ENCODE data around the gene CASP5. TPM values are rescaled to one million over a fixed set of nuclear protein-coding genes. Genes with fewer than 3 reads are reported as not detected.

CASP5 gene
- total RNA-seq, 4 donors from 2014 or later = not detected

DNA sequence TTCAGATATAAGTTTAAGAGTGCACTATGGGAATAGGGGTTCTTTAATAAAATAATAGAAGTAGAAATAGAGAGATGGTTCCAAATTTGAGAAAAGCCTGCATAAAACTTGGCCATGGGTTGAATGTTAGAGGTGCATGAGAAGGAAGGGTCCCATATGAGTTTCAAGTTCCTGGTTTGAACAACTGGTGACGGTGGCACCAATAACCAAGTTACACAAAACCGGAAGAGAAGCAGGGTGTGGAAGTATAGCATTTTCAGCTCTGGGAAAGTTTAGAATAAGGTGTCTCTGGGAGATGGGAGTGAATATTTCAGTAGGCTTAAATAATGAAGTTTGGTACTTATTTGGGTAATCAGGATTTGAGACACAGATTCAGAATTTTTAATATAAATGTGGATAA lies 9.5 kb upstream of the CASP5 start:
- Histone ChIP-seq H3K27ac (no peak overlapping the region), H3K9me3 (no peaks in the 10 kb centered on the region), H3K4me3 (replicated peaks in 1 of 3) (no peak overlapping the region), H3K4me1 (no peaks in the 10 kb centered on the region), H3K36me3 (peaks cover 0 to 3% of the 10 kb centered on the region in 2 donors), H3K27me3 (no peaks in the 10 kb centered on the region)
- no peak for TF ChIP-seq POLR2A (IDR thresholded peaks at IDR 0.05)
- TF ChIP-seq, protein P1, sequence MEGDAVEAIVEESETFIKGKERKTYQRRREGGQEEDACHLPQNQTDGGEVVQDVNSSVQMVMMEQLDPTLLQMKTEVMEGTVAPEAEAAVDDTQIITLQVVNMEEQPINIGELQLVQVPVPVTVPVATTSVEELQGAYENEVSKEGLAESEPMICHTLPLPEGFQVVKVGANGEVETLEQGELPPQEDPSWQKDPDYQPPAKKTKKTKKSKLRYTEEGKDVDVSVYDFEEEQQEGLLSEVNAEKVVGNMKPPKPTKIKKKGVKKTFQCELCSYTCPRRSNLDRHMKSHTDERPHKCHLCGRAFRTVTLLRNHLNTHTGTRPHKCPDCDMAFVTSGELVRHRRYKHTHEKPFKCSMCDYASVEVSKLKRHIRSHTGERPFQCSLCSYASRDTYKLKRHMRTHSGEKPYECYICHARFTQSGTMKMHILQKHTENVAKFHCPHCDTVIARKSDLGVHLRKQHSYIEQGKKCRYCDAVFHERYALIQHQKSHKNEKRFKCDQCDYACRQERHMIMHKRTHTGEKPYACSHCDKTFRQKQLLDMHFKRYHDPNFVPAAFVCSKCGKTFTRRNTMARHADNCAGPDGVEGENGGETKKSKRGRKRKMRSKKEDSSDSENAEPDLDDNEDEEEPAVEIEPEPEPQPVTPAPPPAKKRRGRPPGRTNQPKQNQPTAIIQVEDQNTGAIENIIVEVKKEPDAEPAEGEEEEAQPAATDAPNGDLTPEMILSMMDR (IDR thresholded peaks at IDR 0.05) = no peak
- intact Hi-C loops (cut with DNase I) = no loop called here
- WGBS, 2 donors = 90 to 95% methylated on average over 2 of the region's 2 CpGs
- DNase-seq = no peak

DNA sequence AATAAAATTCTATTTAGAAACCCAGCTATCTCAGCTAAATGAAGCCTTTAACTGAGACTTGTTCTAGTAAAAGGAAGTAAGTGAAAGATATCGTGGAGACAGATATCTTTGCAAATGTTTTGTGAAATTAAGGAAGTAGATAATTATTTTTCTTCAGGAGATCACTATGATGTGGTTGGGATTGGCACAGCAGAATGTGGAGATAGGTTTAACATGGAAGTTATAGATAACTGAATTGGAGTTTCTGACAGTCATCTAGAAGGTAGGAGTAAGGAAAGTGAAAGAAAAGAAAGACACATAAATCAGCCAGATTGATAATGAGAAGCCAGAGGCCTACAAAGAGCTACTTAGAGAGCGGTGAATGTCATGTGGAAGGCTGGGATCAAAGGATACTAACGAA lies 4.7 kb upstream of the CASP5 start:
- Histone ChIP-seq H3K9me3 (no peaks in the 10 kb centered on the region), H3K4me1 (no peaks in the 10 kb centered on the region), H3K27me3 (no peaks in the 10 kb centered on the region), H3K36me3 (peaks cover 0 to 3% of the 10 kb centered on the region in 2 donors), H3K27ac (no peak overlapping the region), H3K4me3 (replicated peaks in 1 of 3) (no peak overlapping the region)
- intact Hi-C loops (cut with DNase I) = no loop called here
- TF ChIP-seq POLR2A (IDR thresholded peaks at IDR 0.05) = no peak
- TF ChIP-seq, protein P1 (IDR thresholded peaks at IDR 0.05) = no peak
- no peak for DNase-seq
- WGBS, 2 donors = 78 to 87% methylated on average over 3 of the region's 3 CpGs

DNA sequence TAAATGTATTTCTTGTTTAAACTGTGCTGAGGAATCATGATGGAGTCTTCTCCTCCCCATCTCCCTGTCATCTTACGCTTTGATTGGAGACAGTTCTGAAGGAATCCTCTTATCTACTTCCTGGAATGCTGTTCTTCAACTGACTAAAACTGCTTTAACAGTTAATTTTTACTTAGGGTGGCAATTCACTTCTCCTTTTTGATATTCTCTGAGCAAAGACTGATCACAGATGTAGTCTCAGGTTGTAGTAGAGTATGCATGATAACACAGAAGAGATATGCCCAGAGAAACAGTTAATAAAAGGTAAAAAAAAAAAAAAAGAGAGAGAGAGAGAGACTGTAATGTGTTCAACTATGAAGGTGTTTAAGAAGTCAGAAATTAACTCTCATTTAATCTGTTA lies 1.4 kb upstream of the CASP5 start:
- H3K36me3 ChIP-seq = peaks cover 0 to under 1% of the 10 kb centered on the region in 2 donors
- TF ChIP-seq, protein P1 (IDR thresholded peaks at IDR 0.05) = no peak
- TF ChIP-seq POLR2A (IDR thresholded peaks at IDR 0.05) = no peak
- intact Hi-C loops (cut with DNase I) = no loop called here
- no peaks in the 10 kb centered on the region for H3K4me1 ChIP-seq
- no peaks in the 10 kb centered on the region for H3K9me3 ChIP-seq
- 37 to 57% methylated on average over 1 of the region's 1 CpG for WGBS, 2 donors
- H3K27ac ChIP-seq = no peak overlapping the region
- H3K4me3 ChIP-seq (replicated peaks in 1 of 3) = no peak overlapping the region
- DNase-seq = no peak
- no peaks in the 10 kb centered on the region for H3K27me3 ChIP-seq

DNA sequence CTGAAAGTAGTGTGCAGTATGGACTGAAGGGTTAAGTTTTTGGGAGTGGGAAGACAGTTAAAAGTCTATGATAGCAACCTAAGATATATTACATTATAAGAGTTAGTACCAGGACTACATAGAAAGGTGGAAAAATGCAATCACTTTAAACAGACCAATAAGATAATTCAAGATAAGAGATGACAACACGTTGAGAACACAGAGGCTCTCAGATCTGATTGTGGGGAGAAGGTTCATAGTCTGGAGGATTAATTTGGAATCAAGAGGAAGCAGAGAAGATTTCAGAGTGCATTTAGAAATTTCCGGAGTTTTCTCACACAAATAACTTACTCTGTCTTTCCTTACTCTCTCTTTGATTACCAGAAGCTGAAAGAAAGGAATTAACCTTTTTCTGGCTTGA lies 441 bp downstream of the CASP5 start:
- 41 to 44% methylated on average over 2 of the region's 2 CpGs for WGBS, 2 donors
- no peak overlapping the region for H3K27ac ChIP-seq
- TF ChIP-seq POLR2A (IDR thresholded peaks at IDR 0.05) = no peak

DNA sequence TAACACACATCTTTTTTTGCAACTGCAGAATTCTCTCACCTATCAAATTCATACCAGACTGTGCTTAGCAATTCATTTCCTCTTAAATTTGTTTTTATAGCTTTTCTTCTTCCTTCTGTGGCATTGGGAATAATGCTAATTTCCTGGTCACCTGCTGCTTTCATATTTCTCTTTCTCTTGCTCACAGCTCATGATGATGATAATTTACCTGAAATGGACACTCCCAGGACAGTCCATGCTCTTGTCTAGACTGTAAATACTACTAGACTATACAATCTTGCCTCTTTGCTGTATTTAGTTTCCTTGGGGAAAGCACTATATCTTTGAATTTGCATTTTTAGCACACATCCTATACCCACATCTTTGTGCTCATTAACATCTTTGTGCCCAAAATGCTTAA lies 15.5 kb downstream of the CASP5 start:
- Histone ChIP-seq H3K9me3 (no peaks in the 10 kb centered on the region), H3K27me3 (no peaks in the 10 kb centered on the region), H3K27ac (no peak overlapping the region), H3K4me1 (no peaks in the 10 kb centered on the region), H3K36me3 (no peaks in the 10 kb centered on the region), H3K4me3 (replicated peaks in 1 of 3) (no peak overlapping the region)
- no peak for DNase-seq
- TF ChIP-seq, protein P1 (IDR thresholded peaks at IDR 0.05) = no peak
- no peak for TF ChIP-seq POLR2A (IDR thresholded peaks at IDR 0.05)
- intact Hi-C loops (cut with DNase I) = no loop called here

More for the DNA sequence above, 441 bp downstream of the CASP5 start:
- H3K9me3 ChIP-seq = no peaks in the 10 kb centered on the region
- no peak overlapping the region for H3K4me3 ChIP-seq (replicated peaks in 1 of 3)
- no peak for DNase-seq
- intact Hi-C loops (cut with DNase I) = no loop called here
- no peaks in the 10 kb centered on the region for H3K36me3 ChIP-seq
- no peaks in the 10 kb centered on the region for H3K27me3 ChIP-seq
- H3K4me1 ChIP-seq = no peaks in the 10 kb centered on the region

DNA sequence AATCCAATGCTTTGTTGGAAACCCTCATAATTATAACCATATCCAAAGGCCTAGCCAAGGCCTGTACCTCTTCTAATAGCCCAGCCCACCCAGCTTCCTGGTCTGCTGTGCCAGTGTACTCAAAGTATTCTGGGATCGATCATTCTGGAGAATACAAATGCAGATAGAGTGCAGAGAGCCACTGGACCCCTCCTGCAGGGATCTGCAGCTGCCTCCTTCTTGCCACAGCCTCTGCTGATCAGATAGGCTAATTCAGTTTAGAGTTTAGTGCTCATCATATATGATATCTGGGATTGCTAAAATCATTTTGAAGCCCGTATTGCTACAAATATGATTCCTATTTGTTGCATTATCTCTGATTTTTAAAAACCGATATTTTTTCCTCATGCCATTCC lies 17.5 kb downstream of the CASP5 start:
- Histone ChIP-seq H3K27me3 (no peaks in the 10 kb centered on the region), H3K4me3 (replicated peaks in 1 of 3) (no peak overlapping the region), H3K27ac (no peak overlapping the region), H3K4me1 (no peaks in the 10 kb centered on the region), H3K36me3 (no peaks in the 10 kb centered on the region), H3K9me3 (no peaks in the 10 kb centered on the region)
- 90 to 96% methylated on average over 3 of the region's 3 CpGs for WGBS, 2 donors
- TF ChIP-seq, protein P1 (IDR thresholded peaks at IDR 0.05) = no peak
- no peak for TF ChIP-seq POLR2A (IDR thresholded peaks at IDR 0.05)
- intact Hi-C loops (cut with DNase I) = no loop called here
- no peak for DNase-seq

All from thyroid gland (tissue), 4 donors.